ENCODE results near the gene CMTR1. TPM values are rescaled to one million over a fixed set of nuclear protein-coding genes. Genes with fewer than 3 reads are reported as not detected.

The CMTR1 gene
- total RNA-seq, 1 experiment from 2014 or later, result 36.4 TPM

- H3K36me3 ChIP-seq (ENCODE audit: low read depth, low read length), result no peaks in the 10 kb centered on the region
- H3K4me2 ChIP-seq (ENCODE audit: low read length), result peak overlapping the region; percentile 86
- H3K9ac ChIP-seq (ENCODE audit: low read length), result no peak overlapping the region
- peaks cover 19% of the 10 kb centered on the region for H3K4me1 ChIP-seq (ENCODE audit: insufficient read depth, low read length)
- BruUV-seq (replicated peaks), result no TSS peak
- POLR2A ChIA-PET (ENCODE audit: unreplicated experiment), result no interaction called here
- no peak overlapping the region for H2AFZ ChIP-seq (ENCODE audit: low read length)
- H3K79me2 ChIP-seq (ENCODE audit: low read length), result no peaks in the 10 kb centered on the region
- CTCF ChIA-PET, result no interaction called here
- H3K27ac ChIP-seq (ENCODE audit: low read length), result no peak overlapping the region
- no peaks in the 10 kb centered on the region for H3K27me3 ChIP-seq (ENCODE audit: low read length)
- H3F3A ChIP-seq (ENCODE audit: low read length, unreplicated experiment), result peaks cover 10% of the 10 kb centered on the region
- H3K4me3 ChIP-seq (ENCODE audit: low read length), result no peak overlapping the region
- TF ChIP-seq EZH2phosphoT487 (IDR thresholded peaks at IDR 0.05; ENCODE audit: borderline replicate concordance, low read length) (no peak), CTCF (conservative IDR thresholded peaks at IDR 0.05; ENCODE audit: low read depth, low read length) (no peak), EZH2 (IDR thresholded peaks at IDR 0.05; ENCODE audit: low read length, unreplicated experiment) (no peak)
- no peaks in the 10 kb centered on the region for H3K9me3 ChIP-seq (ENCODE audit: low read length)
- intact Hi-C loops (cut with micrococcal nuclease), result no loop called here
- no peaks in the 10 kb centered on the region for H3K9me2 ChIP-seq (replicated peaks; ENCODE audit: low read length)
- no peak for DNase-seq
- H4K20me1 ChIP-seq (ENCODE audit: low read length), result no peaks in the 10 kb centered on the region
- ATAC-seq, result no peak
These were observed 90.4 kb downstream of the CMTR1 start for GRCh38 chr6:37523412-37523811.

GRCh38 chr6:37524025-37524969, 91.3 kb downstream of the CMTR1 start:
- no peaks in the 10 kb centered on the region for H3K9me2 ChIP-seq (replicated peaks; ENCODE audit: low read length)
- H3K27ac ChIP-seq (ENCODE audit: low read length), result peak overlapping the region; percentile 69
- DNase-seq (peak; percentile 77), ATAC-seq (peak; percentile 77)
- intact Hi-C loops (cut with micrococcal nuclease), result no loop called here
- peaks cover 10% of the 10 kb centered on the region for H3F3A ChIP-seq (ENCODE audit: low read length, unreplicated experiment)
- peaks cover 19% of the 10 kb centered on the region for H3K4me1 ChIP-seq (ENCODE audit: insufficient read depth, low read length)
- no peaks in the 10 kb centered on the region for H3K9me3 ChIP-seq (ENCODE audit: low read length)
- ChIA-PET POLR2A (ENCODE audit: unreplicated experiment) (no interaction called here), CTCF (no interaction called here)
- no peaks in the 10 kb centered on the region for H3K79me2 ChIP-seq (ENCODE audit: low read length)
- H3K27me3 ChIP-seq (ENCODE audit: low read length), result no peaks in the 10 kb centered on the region
- peak overlapping the region; percentile 86 for H3K4me2 ChIP-seq (ENCODE audit: low read length)
- H3K36me3 ChIP-seq (ENCODE audit: low read depth, low read length), result no peaks in the 10 kb centered on the region
- peak overlapping the region; percentile 78 for H2AFZ ChIP-seq (ENCODE audit: low read length)
- H3K4me3 ChIP-seq (ENCODE audit: low read length), result peak overlapping the region; percentile 53; the same call in 1 of the 2 replicates
- no TSS peak for BruUV-seq (replicated peaks)
- no peak for TF ChIP-seq CTCF (conservative IDR thresholded peaks at IDR 0.05; ENCODE audit: low read depth, low read length)
- peak overlapping the region; percentile 12; the same call in 1 of the 2 replicates for H3K9ac ChIP-seq (ENCODE audit: low read length)
- no peaks in the 10 kb centered on the region for H4K20me1 ChIP-seq (ENCODE audit: low read length)

- no peak for DNase-seq
- H3F3A ChIP-seq (ENCODE audit: low read length, unreplicated experiment), result peaks cover 10% of the 10 kb centered on the region
- no peaks in the 10 kb centered on the region for H4K20me1 ChIP-seq (ENCODE audit: low read length)
- H3K9me2 ChIP-seq (replicated peaks; ENCODE audit: low read length), result no peaks in the 10 kb centered on the region
- H3K9ac ChIP-seq (ENCODE audit: low read length), result no peak overlapping the region
- H3K27me3 ChIP-seq (ENCODE audit: low read length), result no peaks in the 10 kb centered on the region
- no peak overlapping the region for H3K4me3 ChIP-seq (ENCODE audit: low read length)
- H3K4me1 ChIP-seq (ENCODE audit: insufficient read depth, low read length), result peaks cover 19% of the 10 kb centered on the region
- H2AFZ ChIP-seq (ENCODE audit: low read length), result no peak overlapping the region
- no peaks in the 10 kb centered on the region for H3K36me3 ChIP-seq (ENCODE audit: low read depth, low read length)
- no TSS peak for BruUV-seq (replicated peaks)
- CTCF ChIA-PET, result no interaction called here
- peak overlapping the region; percentile 86 for H3K4me2 ChIP-seq (ENCODE audit: low read length)
- intact Hi-C loops (cut with micrococcal nuclease), result no loop called here
- TF ChIP-seq CTCF (conservative IDR thresholded peaks at IDR 0.05; ENCODE audit: low read depth, low read length) (no peak), EZH2phosphoT487 (IDR thresholded peaks at IDR 0.05; ENCODE audit: borderline replicate concordance, low read length) (no peak), EZH2 (IDR thresholded peaks at IDR 0.05; ENCODE audit: low read length, unreplicated experiment) (no peak)
- no peaks in the 10 kb centered on the region for H3K79me2 ChIP-seq (ENCODE audit: low read length)
- POLR2A ChIA-PET (ENCODE audit: unreplicated experiment), result no interaction called here
- no peaks in the 10 kb centered on the region for H3K9me3 ChIP-seq (ENCODE audit: low read length)
- ATAC-seq, result no peak; the same call in 1 of the 2 replicates
- no peak overlapping the region for H3K27ac ChIP-seq (ENCODE audit: low read length)
These were observed 91.9 kb downstream of the CMTR1 start for GRCh38 chr6:37524970-37525318.

Data from PC-3 (cell line).